Measurements from ENCODE around the gene USP6NL.

DNA sequence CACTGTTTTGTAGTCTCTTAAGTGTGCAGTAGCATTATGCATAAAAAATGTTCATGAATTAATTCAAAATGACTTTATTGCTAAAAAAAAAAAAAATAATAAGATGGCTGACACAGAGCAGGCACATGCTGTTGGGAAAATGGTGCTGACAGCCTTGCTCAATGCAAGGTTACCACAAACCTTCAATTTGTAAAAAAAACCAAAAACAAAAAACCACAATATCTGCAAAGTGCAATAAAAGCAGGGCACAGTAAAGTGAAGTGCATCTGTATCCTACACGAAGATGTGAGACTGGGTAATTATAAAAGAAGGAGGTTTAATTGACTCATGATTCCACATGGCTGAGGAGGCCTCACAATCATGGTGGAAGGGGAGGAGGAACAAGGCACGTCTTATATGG, 185.8 kb downstream of the USP6NL start:
- TF ChIP-seq SRF (IDR thresholded peaks at IDR 0.05; ENCODE audit: low read depth, low read length) (no peak), JUND (IDR thresholded peaks at IDR 0.05; ENCODE audit: low read length) (no peak), GTF2F1 (IDR thresholded peaks at IDR 0.05; ENCODE audit: borderline replicate concordance, low read depth, low read length) (no peak), POLR2A (IDR thresholded peaks at IDR 0.05; ENCODE audit: control extremely low read depth in 1 of 2, low read depth in 2 of 2, low read length in 2 of 2) (no peak), FOSL1 (IDR thresholded peaks at IDR 0.05; ENCODE audit: insufficient read depth, low read depth, low read length) (no peak), EZH2 (IDR thresholded peaks at IDR 0.05; ENCODE audit: low read depth, low read length, severe bottlenecking) (no peak), POLR2AphosphoS5 (IDR thresholded peaks at IDR 0.05; ENCODE audit: low read depth, low read length) (no peak), SIN3A (conservative IDR thresholded peaks at IDR 0.05 in 1 of 2, IDR thresholded peaks at IDR 0.05 in 1 of 2; ENCODE audit: low read depth in 1 of 2, low read length in 2 of 2) (no peak)
- TF ChIP-seq, protein P1, sequence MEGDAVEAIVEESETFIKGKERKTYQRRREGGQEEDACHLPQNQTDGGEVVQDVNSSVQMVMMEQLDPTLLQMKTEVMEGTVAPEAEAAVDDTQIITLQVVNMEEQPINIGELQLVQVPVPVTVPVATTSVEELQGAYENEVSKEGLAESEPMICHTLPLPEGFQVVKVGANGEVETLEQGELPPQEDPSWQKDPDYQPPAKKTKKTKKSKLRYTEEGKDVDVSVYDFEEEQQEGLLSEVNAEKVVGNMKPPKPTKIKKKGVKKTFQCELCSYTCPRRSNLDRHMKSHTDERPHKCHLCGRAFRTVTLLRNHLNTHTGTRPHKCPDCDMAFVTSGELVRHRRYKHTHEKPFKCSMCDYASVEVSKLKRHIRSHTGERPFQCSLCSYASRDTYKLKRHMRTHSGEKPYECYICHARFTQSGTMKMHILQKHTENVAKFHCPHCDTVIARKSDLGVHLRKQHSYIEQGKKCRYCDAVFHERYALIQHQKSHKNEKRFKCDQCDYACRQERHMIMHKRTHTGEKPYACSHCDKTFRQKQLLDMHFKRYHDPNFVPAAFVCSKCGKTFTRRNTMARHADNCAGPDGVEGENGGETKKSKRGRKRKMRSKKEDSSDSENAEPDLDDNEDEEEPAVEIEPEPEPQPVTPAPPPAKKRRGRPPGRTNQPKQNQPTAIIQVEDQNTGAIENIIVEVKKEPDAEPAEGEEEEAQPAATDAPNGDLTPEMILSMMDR (IDR thresholded peaks at IDR 0.05; ENCODE audit: control extremely low read depth in 1 of 3, insufficient read depth in 1 of 3, low read depth in 1 of 3, low read length in 3 of 3), result no peak
